HepG2 (cell line): ENCODE measurements around the gene ERRFI1. TPM values are rescaled to one million over a fixed set of nuclear protein-coding genes. Genes with fewer than 3 reads are reported as not detected.

Source experiments
- AGO1 ChIP-seq: fragments of 200-400 bp; formaldehyde crosslinking; IDR thresholded peaks from 2 replicates; pipeline ENCODE4 v1.6.1; 2017; ENCODE audit warnings: mild to moderate bottlenecking, low read depth, low read length, moderate library complexity; ENCODE audit not compliant: poor library complexity, severe bottlenecking
- ARNT ChIP-seq: fragments of 450-650 bp; IDR thresholded peaks from 2 replicates; pipeline ENCODE4 v1.6.1; 2017
- CBX2 ChIP-seq, 2 experiments: fragments of 200-600 bp in 1 of 2; sonication (generic); formaldehyde crosslinking in 1 of 2; IDR thresholded peaks; 2 replicates each; pipeline versions ENCODE4 v1.7.0 to v1.8.1; 2018 to 2022; ENCODE audit warnings: low read depth in 2 of 2, low read length in 1 of 2, mild to moderate bottlenecking in 1 of 2, missing genetic modification reagents in 1 of 2
- CENPX ChIP-seq: sonication (generic); formaldehyde crosslinking; IDR thresholded peaks from 2 replicates; pipeline ENCODE4 v1.9.0; 2021; ENCODE audit warnings: mild to moderate bottlenecking, missing genetic modification reagents, moderate library complexity
- CHD4 ChIP-seq: fragments of 200-600 bp; sonication (generic); IDR thresholded peaks from 2 replicates; pipeline ENCODE4 v1.7.0; 2017; ENCODE audit warnings: mild to moderate bottlenecking, low read length, borderline replicate concordance
- ESRRA ChIP-seq: sonication (generic); formaldehyde crosslinking; IDR thresholded peaks from 2 replicates; pipeline ENCODE4 v1.5.1; 2020; ENCODE audit warnings: mild to moderate bottlenecking, low read depth, missing genetic modification reagents
- HHEX ChIP-seq: IDR thresholded peaks from 2 replicates; pipeline ENCODE4 v1.6.1; 2016; ENCODE audit warnings: control low read depth
- HOXA5 ChIP-seq: sonication (generic); formaldehyde crosslinking; IDR thresholded peaks from 2 replicates; pipeline ENCODE4 v1.4.0; 2020; ENCODE audit warnings: missing genetic modification reagents
- MIER3 ChIP-seq: IDR thresholded peaks from 2 replicates; pipeline ENCODE4 v1.6.1; 2016; ENCODE audit warnings: missing compliant biosample characterization, borderline replicate concordance
- MLLT10 ChIP-seq: sonication (generic); formaldehyde crosslinking; IDR thresholded peaks from 2 replicates; pipeline ENCODE4 v1.4.0; 2020; ENCODE audit warnings: missing genetic modification reagents
- MXI1 ChIP-seq: IDR thresholded peaks from 3 replicates; pipeline ENCODE4 v1.6.1; 2012; ENCODE audit warnings: low read depth, low read length, inconsistent platforms, borderline replicate concordance
- PAWR ChIP-seq: sonication (generic); formaldehyde crosslinking; IDR thresholded peaks from 2 replicates; pipeline ENCODE4 v1.4.0; 2020; ENCODE audit warnings: missing genetic modification reagents, mild to moderate bottlenecking, borderline replicate concordance
- SPEN ChIP-seq: sonication (generic); formaldehyde crosslinking; IDR thresholded peaks from 2 replicates; pipeline ENCODE4 v1.5.1; 2020; ENCODE audit warnings: low read depth, mild to moderate bottlenecking, missing genetic modification reagents
- TCF7 ChIP-seq: sonication (generic); IDR thresholded peaks from 2 replicates; pipeline ENCODE4 v1.6.1; 2016; ENCODE audit warnings: antibody characterized with exemption, low read depth
- THAP11 ChIP-seq: IDR thresholded peaks from 2 replicates; pipeline ENCODE4 v1.6.1; 2016; ENCODE audit warnings: missing biosample characterization, missing genetic modification reagents
- ZNF101 ChIP-seq: sonication (generic); formaldehyde crosslinking; IDR thresholded peaks from 2 replicates; pipeline ENCODE4 v1.4.0; 2020; ENCODE audit warnings: mild to moderate bottlenecking, low read depth, missing genetic modification reagents, borderline replicate concordance
- ZNF383 ChIP-seq: sonication (generic); formaldehyde crosslinking; IDR thresholded peaks from 2 replicates; pipeline ENCODE4 v1.4.0; 2020; ENCODE audit warnings: missing genetic modification reagents, mild to moderate bottlenecking, borderline replicate concordance
- ZNF484 ChIP-seq: sonication (generic); formaldehyde crosslinking; IDR thresholded peaks from 2 replicates; pipeline ENCODE4 v1.5.1; 2020; ENCODE audit warnings: mild to moderate bottlenecking, low read depth, missing genetic modification reagents, borderline replicate concordance
- ZNF749 ChIP-seq: sonication (generic); formaldehyde crosslinking; IDR thresholded peaks from 2 replicates; pipeline ENCODE4 v1.8.0; 2022; ENCODE audit warnings: mild to moderate bottlenecking, missing genetic modification reagents, moderate library complexity, borderline replicate concordance
- ZSCAN25 ChIP-seq: sonication (generic); formaldehyde crosslinking; IDR thresholded peaks from 2 replicates; pipeline ENCODE4 v1.8.0; 2022; ENCODE audit warnings: mild to moderate bottlenecking, missing genetic modification reagents
- polyA plus RNA-seq, 8 experiments: library from polyadenylated mRNA; depleted of rRNA in 3 of 8; stranded (reverse) in 7 of 8; unstranded in 1 of 8; fragments of >200 nt; fragmentation: Illumina TruSeq in 4 of 8; extraction: Trizol in 4 of 8; gene quantifications; 2 replicates each; pipeline versions ENCODE4 v1.2.1 to v1.2.3, GENCODE V29; 2011 to 2016; ENCODE audit warnings: low read depth in 4 of 8, missing spikeins in 1 of 8, mixed read lengths in 1 of 8; ENCODE audit not compliant: insufficient read depth in 1 of 8
- total RNA-seq, 5 experiments: library from RNA; depleted of rRNA; stranded (reverse); fragments of >200 nt; fragmentation: Illumina TruSeq; extraction: Trizol; gene quantifications; 2 replicates each; pipeline ENCODE4 v1.2.3, GENCODE V29; 2016; ENCODE audit warnings: low read depth in 1 of 5
- TF ChIP-seq, protein P1 (sequence below): sonication (generic); formaldehyde crosslinking; IDR thresholded peaks from 2 replicates; pipeline ENCODE4 v1.8.1; 2023; ENCODE audit warnings: missing genetic modification reagents, inconsistent platforms, borderline replicate concordance
- TF ChIP-seq, protein P2 (sequence below): sonication (generic); formaldehyde crosslinking; IDR thresholded peaks from 2 replicates; pipeline ENCODE4 v1.8.1; 2023; ENCODE audit warnings: mild to moderate bottlenecking, inconsistent platforms, moderate library complexity, missing genetic modification reagents, borderline replicate concordance
- TF ChIP-seq, protein P3 (sequence below): sonication (generic); formaldehyde crosslinking; IDR thresholded peaks from 2 replicates; pipeline ENCODE4 v1.8.1; 2023; ENCODE audit warnings: mild to moderate bottlenecking, missing genetic modification reagents

The ERRFI1 gene
- total and polyA plus RNA-seq, 2 of the 13 experiments (the other 11 are each of a cell fraction or from before 2014, with no cell fraction given) = 84.4 to 753 TPM

DNA sequence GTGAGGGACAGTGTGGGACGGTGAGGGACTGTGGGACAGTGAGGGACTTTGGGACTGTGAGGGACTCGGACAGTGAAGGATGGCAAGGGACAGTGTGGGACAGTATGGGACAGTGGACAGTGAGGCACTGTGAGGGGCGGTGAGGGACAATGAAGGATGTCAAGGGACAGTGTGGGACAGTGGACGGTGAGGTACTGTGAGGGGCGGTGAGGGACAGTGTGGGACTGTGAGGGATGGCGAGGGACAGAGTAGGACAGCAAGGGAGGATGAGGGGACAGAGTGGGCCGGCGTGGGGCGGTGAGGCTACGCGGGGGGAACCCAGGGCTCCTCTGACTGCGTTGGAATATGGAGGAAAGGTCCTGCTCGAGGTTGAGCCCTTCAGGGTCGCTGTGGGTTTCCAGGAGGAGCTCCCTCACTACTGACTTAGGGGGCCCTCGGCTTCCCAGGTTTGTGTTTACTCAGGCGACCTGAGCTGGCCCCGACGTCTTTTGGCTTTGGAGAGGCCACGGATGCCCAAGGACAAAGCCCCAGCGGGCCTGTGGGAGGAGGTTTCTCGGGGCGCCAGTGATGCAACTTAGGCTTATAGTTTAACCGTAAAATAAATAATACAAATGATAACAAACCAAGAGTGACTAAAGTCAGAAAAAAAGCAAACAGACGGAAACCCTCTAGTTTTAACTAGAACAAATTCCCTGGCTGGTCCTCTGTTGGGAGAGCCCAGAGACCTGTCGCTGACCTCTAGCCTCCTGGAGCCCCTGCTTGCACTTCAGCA is 1.1 kb upstream of the ERRFI1 start (continued):
- peak; percentile 24; the same call in 1 of the 2 replicates for TF ChIP-seq ZSCAN25 (CRISPR knock-in tag)
- TF ChIP-seq ZNF383 (CRISPR knock-in tag) = peak; percentile 28; the same call in 1 of the 2 replicates
- peak; percentile 60 for TF ChIP-seq THAP11
- TF ChIP-seq ZNF484 (CRISPR knock-in tag) = no peak
- TF ChIP-seq TCF7 = peak; percentile 74
- peak; percentile 47; the same call in 1 of the 2 replicates for TF ChIP-seq ESRRA (CRISPR knock-in tag)
- no peak for TF ChIP-seq ZNF749 (CRISPR knock-in tag)
- peak; percentile 76 for TF ChIP-seq AGO1
- peak; percentile 37; the same call in 1 of the 2 replicates for TF ChIP-seq HOXA5 (CRISPR knock-in tag)
- TF ChIP-seq HHEX (CRISPR knock-in tag) = no peak
- no peak for TF ChIP-seq ZNF101
- TF ChIP-seq, protein P1, sequence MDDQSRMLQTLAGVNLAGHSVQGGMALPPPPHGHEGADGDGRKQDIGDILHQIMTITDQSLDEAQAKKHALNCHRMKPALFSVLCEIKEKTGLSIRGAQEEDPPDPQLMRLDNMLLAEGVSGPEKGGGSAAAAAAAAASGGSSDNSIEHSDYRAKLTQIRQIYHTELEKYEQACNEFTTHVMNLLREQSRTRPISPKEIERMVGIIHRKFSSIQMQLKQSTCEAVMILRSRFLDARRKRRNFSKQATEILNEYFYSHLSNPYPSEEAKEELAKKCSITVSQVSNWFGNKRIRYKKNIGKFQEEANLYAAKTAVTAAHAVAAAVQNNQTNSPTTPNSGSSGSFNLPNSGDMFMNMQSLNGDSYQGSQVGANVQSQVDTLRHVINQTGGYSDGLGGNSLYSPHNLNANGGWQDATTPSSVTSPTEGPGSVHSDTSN (CRISPR knock-in tag) = no peak
- no peak for TF ChIP-seq CENPX (CRISPR knock-in tag)
- peak; percentile 75; the same call in 2 of the 3 replicates for TF ChIP-seq MXI1
- TF ChIP-seq CBX2 (IDR thresholded peaks at IDR 0.05; ENCODE audit: low read depth, low read length) = no peak
- TF ChIP-seq CBX2 (CRISPR knock-in tag; IDR thresholded peaks at IDR 0.05; ENCODE audit: low read depth) = no peak
- TF ChIP-seq SPEN (CRISPR knock-in tag) = peak; percentile 61; the same call in 1 of the 2 replicates
- TF ChIP-seq, protein P2, sequence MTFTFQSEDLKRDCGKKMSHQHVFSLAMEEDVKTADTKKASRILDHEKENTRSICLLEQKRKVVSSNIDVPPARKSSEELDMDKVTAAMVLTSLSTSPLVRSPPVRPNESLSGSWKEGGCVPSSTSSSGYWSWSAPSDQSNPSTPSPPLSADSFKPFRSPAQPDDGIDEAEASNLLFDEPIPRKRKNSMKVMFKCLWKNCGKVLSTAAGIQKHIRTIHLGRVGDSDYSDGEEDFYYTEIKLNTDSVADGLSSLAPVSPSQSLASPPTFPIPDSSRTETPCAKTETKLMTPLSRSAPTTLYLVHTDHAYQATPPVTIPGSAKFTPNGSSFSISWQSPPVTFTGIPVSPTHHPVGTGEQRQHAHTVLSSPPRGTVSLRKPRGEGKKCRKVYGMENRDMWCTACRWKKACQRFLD (CRISPR knock-in tag) = no peak
- no peak for TF ChIP-seq ARNT
- TF ChIP-seq CHD4 = no peak
- no peak for TF ChIP-seq MLLT10 (CRISPR knock-in tag)
- TF ChIP-seq PAWR (CRISPR knock-in tag) = no peak
- TF ChIP-seq MIER3 (CRISPR knock-in tag) = no peak; the same call in 1 of the 2 replicates
- TF ChIP-seq, protein P3, sequence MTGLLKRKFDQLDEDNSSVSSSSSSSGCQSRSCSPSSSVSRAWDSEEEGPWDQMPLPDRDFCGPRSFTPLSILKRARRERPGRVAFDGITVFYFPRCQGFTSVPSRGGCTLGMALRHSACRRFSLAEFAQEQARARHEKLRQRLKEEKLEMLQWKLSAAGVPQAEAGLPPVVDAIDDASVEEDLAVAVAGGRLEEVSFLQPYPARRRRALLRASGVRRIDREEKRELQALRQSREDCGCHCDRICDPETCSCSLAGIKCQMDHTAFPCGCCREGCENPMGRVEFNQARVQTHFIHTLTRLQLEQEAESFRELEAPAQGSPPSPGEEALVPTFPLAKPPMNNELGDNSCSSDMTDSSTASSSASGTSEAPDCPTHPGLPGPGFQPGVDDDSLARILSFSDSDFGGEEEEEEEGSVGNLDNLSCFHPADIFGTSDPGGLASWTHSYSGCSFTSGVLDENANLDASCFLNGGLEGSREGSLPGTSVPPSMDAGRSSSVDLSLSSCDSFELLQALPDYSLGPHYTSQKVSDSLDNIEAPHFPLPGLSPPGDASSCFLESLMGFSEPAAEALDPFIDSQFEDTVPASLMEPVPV (CRISPR knock-in tag) = peak; percentile 66; the same call in 1 of the 2 replicates
